Right hindlimb (tissue), 1 donor: ENCODE results near the gene DNASE2.
"Not testable (repeated sequence)": the region's sequence is repeated elsewhere in the genome, so short reads cannot be mapped to it uniquely, and the experiment has no call there.

Source experiments
- DNase-seq: peaks from one replicate; pipeline ENCODE4 v3.0.0-alpha.2; 2018

Gene DNASE2

DNA sequence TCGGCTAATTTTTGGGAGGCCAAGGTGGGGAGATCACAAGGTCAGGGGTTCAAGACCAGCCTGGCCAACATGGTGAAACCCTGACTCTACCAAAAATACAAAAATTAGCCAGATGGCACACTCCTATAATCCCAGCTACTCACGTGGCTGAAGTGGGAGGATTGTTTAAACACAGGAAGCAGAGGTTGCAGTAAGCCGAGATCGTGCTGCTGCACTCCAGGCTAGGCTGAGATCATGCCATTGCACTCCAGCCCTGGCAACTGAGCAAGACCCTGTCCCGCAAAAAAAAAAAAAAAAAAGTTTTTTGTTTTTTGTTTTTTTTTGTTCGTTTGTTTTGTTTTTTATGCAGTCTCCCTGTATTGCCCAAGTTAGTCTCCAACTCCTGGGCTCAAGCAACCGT, 21.7 kb downstream of the DNASE2 start:
- no peak for DNase-seq

DNA sequence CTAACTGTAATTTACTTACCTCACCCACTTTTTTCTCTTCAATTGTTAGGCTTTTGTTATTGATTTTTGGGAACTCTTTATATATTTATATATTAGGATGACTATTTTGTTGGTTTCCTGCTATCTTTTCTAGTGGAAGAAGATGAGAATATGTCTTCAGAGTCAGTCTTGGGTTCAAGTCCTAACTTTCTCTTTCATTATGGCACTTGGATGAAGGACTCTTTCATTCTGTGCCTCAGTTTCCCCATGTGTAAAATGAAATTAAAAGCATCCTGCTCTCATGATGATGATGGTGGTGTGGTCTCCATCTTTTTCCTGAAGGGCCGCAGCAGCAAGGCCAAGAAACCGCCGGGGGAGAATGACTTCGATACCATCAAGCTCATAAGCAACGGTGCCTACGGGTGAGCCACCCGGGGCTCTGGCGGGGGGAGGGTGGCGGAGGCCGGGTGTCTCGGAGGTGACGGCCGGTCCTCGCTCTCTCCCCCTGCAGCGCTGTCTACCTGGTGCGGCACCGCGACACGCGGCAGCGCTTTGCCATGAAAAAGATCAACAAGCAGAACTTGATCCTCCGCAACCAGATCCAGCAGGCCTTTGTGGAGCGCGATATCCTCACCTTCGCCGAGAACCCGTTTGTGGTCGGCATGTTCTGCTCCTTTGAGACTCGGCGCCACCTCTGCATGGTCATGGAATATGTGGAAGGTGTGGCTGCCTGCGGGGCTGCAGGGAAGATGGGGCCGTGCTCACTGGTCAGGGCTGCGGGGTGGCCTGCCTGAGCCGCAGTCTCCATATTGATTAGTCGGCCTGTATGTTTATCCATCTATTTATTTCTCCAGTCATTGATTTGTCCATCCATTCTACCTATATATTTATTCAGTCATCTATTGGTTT, 23.0 kb downstream of the DNASE2 start:
- DNase-seq, result no peak

DNA sequence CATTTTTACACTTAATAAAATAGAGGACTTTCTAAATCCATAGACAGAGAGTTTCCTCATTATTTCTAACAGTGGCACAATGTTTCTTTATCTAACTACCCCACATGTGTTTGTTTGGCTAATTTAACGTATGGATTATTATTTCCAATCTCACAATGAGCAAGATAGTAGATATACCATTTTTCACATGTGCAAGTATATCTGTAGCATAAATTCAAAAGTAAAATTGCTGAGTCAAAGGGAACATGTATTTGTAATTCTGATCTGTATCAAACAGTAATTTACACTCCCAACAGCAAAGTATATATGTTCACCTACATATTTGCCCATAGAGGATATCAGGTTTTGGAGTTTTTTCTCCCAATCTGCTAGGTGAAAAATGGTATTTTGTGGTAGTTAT, 24.6 kb downstream of the DNASE2 start:
- DNase-seq, result no peak

DNA sequence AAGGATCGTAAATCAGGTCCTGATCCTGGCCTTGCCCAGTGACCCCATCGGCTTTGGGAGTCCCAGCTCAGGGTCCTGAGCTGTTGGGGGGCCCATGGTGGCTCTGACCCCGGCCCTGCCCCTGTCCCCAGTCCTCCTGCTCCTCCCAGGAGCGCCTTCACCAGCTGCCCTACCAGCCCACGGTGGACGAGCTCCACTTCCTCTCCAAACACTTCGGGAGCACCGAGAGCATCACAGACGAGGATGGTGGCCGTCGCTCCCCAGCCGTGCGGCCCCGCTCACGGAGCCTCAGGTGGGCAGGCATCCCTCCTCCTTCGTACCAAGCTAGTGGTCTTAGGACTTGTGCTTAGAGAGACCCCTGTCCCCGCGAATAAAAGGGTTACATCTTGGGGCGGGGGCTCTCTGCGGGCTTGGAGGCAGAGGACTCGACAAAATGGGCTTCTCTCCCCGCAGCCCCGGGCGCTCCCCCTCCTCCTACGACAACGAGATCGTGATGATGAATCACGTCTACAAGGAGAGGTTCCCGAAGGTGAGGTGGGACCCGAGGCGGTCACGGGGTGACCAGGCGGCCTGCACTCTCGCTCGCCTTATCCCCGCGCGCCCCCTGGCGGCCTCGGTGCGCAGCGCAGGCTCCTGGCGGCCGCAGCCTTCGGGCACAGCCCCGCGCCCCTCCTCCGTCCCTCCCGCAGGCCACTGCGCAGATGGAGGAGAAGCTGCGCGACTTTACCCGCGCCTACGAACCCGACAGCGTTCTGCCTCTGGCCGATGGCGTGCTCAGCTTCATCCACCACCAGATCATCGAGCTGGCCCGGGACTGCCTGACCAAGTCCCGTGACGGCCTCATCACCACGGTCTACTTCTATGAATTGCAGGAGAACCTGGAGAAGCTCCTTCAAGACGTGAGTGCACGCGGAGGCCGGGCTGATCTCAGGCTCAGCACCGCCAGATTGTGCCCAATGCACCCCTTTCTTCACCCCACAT, 33.8 kb downstream of the DNASE2 start:
- peak; percentile 88 for DNase-seq

DNA sequence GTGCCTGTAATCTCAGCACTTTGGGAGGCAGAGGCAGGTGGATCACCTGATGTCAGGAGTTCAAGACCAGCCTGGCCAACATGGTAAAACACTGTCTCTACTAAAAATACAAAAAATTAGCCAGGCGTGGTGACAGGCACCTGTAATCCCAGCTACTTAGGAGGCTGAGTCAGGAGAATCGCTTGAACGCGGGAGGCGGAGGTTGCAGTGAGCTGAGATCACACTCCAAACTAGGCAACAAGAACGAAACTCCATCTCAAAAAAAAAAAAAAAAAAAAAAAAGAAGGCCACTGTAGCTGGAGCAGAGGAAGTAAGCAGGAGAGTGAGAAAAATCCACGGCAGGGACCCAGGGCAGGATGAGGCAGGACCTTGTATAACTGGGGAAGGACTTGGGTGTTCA, 34.6 kb downstream of the DNASE2 start:
- DNase-seq, result not testable (repeated sequence)

DNA sequence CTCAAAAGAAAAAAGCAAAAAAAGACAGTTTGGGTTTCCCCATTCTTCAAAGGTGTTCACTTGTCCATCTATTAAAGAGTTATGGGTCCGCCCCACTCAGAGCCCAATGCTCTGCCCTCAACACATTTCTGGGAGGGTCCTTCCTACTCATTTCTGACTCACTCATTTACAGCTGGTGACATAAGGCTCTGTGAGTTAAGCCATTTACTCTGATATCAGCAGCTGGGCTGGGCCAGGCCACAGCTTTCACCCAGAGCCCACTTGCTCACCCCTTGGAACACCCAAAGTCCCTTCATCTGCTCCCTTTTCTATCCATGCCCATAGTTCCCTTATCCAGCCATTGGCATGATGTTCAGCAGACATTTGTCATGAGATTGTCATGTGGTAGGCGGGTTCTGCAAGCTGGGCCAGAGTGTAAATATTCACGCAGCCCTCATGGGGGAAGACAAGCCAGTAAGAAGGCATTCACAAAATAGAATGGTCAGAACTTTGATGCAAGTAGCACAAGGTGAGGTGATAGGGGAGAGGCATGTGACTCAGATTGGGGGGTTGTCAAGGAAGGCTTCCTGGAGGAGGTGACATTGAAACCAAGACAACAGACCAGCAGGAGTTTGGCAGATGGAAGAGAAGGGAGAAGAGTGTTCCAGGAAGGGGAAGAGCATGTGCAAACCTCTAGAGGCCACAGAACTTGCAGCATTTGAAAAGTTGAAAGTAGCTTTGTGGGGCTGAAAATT, 37.1 kb downstream of the DNASE2 start:
- DNase-seq, result no peak

DNA sequence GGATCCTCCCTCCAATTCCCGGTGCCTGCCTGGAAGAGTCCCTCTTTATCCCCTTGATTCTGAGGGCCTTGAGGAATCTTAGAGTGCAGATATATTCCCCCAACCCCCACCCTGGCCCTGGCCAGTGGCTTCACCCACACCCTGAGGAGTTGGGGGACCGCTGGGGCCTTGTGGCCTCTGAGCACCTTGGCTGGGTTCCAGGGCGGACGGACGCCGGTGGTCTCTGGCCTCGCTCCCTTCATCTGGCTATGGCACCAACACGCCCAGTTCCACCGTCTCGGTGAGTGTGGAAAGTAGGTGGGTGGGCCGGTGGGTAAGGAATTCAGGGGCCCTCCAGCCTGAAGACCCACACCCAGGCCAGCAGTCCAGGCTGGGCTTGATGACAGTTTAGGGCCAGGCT, 37.9 kb downstream of the DNASE2 start:
- no peak for DNase-seq

DNA sequence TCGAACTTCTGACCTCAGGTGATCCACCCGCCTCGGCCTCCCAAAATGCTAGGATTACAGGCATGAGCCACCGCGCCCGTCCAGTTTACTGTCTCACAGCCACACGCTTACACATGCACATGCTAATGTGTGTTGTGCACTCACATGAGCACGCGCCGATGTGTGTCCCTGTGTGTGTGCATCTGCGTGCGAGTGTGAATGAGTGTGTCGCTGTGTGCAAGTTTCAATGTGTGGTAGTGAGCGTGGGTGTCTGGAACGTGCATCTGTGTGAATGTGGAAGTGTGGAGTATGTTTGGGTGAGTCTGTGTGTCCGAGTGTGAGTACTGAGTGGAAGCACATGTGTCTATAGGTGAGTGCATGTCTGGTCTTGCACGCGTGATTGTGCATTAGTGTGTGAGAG, 38.7 kb downstream of the DNASE2 start:
- no peak for DNase-seq

DNA sequence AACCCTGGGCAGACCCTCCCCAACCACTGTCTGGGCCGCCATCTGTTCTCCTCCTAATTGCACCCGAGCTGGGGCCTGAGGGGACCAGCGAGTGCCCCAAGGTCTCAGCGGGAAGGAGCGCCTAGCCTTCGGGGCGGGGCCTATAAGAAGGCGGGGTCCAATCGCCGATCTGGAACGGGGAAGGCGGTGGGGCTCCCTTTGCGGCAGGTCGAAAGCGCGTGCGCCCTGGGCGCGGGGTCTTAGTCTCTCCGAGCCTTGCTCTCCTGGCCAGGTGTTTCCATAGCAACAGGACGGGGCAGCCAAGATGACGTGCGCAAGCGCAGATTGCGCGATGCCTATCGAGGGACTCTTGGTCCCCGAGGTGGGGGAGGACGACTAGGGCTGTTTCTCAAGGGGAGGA, 40.2 kb downstream of the DNASE2 start:
- no peak for DNase-seq

DNA sequence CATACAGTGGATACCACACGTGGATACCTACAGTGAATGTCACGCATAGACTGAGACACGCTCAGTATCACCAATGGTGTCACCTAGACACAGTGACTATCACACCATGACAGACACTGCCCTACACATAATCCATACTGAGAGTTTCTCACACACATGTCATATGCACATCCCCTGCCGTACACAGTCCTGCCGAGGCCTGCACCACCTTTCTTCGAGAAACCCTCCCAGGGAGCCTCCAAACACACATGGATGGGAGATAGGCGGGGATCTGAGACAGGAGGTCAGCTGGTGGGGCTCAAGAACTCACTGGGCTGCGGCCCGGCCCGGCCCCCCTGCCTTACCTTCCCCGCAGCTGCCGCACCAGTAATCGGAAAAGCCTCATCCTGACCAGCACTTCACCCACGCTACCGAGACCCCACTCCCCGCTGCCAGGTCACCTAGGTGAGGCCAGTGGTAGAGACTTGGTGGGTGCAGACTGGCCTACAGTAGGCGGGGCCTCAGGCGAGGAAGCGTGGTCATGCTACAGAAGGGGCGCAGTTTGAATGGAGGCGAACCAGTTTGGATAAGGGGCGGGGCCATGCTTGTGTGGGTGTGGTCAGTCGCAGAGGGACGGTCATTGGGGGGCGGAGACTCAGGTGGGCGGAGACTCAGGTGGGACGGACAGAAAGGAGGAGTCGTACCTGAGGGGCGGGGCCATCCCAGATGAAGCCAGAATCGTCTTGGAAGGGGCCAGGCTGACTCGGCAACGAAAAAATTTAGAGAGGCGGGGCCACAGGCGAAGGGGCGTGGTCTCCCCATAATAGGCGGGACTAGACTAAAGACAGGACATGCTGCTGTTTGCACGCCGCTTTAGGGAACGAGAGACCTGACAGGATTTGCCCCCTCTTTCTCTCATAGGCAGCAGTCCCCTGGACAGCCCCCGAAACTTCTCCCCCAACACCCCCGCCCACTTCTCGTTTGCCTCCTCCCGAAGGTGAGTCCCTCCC, 40.9 kb downstream of the DNASE2 start:
- DNase-seq, result no peak

DNA sequence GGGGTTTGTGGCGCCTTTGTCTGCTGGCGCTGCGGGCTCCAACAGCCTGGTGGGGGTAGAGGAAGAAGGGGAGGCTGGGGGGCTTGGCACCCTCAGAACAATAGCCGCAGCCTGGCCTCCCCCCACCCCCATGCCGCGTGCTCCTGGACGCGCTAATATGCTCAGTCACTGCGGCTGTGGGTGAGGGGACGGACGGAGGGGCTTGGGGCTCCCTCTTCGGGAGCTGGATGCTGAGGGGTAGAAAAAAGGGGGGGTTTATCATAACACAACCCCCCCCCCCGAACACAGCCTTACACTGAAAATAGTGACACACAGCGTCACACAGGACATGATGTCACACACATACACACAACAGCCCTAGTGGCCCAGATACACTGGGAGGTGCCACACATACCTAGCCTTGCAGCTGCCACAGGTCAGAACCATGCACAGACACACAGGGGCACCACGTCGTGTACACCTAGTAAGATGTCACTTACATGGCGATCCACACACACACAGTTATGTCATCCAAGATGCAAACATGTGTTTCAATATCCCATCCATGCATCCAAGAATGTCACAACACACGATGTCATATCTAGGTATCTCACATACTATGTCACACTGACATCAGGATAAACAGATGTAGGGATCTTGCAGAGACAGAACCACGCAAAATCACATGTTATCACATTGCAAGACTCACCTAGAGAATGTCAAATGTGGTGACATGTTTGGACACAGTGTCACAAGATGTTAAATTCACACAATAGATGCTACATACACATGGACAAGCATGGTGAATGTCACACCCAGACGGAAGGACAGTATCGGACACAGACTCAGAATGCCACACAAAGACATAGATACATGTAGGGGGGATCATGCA, 42.1 kb downstream of the DNASE2 start:
- no peak for DNase-seq

DNA sequence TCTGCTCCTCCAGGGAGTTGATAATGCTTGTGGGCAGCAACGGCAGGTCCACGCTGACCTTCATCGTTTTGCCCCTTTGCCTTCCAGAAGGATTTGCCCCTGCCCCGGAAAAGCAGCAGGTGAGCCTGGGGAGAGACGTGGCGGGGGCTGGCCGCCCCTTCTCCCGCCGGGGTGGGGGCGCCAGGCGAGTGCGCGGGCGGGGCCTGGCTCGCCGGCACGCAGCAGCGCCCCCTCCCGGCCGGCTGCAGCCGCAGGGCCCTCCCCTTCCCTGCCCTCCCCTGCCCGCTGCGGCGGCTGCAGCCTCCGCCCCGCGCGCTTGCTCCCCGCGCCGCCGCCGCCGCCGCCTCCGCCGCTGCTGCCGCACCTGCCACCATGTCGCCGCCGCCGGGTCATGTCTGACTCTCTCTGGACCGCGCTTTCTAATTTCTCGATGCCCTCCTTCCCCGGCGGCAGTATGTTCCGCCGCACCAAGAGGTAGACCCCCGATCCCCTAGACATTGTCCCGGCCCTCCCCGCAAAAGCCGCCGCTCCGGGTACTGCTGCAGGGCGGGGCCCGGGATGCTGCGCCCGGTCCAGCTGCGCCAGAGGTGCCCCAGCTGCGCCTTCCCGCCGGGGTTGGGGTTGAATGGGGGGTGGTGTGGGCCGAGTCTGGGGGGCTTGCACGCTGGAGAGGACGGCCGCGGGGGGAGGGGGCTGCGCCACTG, 42.9 kb downstream of the DNASE2 start, which contains the start of gene MAST1:
Gene MAST1, plus strand, starts transcription at position 334 of the 704 bp plus-strand sequence. Its CDS starts 58 bp downstream, at position 392.
- no peak for DNase-seq

DNA sequence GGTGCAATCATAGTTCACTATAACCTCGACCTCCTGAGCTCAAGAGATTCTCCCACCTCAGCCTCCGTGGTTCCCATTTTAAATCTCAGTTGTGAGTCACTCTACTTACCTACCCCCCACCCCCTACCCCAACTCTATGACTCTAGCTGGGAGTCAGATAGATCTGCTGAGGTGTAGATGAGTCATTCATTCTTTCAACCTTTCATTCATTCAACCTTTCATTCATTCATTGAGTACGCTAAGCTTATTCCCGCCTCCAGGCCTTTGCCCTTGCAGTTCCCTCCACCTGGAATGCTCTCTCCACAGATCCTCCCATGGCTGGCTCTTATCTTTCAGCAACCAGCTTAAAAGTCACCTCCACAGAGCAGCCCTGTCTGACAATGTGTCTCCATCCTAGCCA, 44.0 kb downstream of the DNASE2 start:
- no peak for DNase-seq

DNA sequence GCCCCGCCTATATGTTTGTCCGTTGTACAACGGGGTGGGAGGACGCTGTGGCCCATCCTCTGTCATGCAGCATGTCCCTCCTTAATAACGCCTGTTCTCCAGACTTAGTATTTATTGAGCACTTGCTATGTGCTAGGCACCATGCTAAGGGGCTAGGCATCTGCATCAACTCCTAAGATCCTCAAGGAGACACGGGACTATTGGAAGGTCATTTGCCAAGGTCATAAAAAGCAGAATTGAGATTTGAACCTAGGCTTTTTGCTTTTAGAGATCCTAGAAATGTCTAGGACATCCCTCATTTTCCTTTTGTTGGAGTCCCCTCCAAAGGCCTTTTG, 44.8 kb downstream of the DNASE2 start:
- no peak for DNase-seq

DNA sequence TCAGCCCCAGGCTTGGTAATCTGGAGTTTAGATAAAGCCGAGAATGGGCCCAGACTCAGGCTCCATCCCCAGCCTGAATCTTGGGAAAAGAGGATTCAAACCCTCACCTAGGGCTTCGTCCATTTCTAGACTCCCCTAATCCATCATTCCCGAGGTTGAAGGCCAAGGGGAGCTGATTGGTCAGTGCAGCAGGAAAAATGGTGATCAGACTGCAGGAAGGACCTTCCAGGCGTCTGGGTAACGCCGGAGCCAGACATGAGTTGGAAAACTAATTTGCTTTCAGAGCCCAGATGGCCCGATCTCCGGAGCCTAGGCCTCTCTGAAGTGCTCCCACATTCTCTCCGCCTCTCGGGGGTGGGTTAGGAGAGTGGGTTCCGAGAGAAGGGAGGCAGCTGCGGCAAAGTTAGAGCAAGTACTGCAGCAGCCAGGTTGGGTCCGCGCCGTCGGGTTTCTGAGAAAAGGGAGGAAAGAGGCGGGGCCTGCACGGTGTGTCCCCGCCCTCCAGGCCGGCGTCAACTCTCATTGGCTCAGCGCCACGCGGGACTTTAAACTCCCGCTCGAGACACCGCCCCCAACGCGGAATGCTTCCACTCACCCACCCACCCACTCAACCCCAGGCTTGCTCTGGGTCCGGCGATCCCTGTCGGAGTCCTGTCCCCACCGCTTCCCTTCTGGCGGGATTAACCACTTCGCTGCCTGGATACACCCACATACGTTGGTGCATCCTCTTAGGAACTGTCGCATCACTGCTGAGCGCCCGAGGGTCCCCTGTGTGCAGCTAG, 46.1 kb downstream of the DNASE2 start:
- DNase-seq, result no peak

DNA sequence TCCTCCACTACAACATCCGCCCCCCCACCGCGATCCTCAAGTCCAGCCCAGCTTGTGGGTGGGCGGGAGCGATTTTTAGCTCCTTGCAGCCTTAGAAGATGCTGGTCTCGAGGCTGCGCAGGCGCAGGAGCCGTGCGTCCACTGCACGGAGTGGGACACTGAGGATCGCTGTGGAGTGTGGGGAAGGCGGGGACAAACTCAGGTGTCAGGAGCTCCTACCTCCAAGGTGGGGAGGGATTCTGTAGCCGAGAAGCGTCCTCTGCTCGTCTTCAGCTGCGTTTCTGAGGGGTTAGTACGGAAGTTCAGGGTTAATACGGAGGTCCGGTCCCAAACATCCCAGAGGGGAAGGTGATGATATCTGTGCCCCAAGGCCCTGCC, 46.7 kb downstream of the DNASE2 start, which contains the start of gene RTBDN:
Gene RTBDN, minus strand, starts transcription at position 14 of the 378 bp plus-strand sequence. CDS start 4,600 bp downstream, outside the sequence.
- no peak for DNase-seq

DNA sequence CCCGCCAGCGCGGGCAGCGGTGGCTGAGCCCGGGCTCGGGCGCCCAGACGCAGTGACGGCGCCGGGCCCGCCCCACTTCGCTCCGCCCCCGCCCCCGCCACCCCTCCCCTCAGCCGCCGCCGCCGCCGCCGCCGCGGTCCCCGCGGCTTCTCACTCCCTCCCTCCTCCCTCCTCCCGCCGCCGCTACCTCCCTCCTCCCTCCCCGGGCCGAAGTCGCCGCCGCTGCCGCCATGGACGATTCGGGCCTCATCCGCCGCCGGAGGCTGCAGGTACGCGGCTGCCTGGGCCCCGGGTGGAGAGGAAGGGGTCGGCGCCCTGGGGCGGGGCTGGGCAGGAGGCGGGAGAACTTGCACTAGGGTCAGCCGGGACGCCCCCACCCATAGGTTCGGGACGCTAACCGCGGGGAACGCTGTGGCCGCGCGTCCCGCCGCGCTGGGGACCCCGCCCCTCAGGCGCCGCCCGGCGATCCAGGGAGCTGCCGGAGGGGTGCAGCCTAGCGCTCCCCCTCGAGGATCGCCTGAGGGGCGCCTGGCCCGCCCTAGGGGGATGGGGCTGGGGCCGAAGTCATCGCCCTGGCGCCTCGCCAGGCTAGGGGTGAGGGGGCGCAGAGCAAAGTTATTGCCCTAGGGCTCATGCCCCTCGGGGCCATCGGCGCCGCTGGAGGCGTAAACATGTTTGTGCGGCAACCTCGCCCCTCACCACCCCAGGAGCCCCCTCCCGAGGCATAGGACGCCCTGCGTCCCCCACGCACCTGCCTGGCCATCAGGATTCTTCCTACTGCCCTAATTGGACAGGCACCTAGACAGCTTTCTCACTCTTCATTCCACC, 47.3 kb downstream of the DNASE2 start:
- DNase-seq, result no peak

DNA sequence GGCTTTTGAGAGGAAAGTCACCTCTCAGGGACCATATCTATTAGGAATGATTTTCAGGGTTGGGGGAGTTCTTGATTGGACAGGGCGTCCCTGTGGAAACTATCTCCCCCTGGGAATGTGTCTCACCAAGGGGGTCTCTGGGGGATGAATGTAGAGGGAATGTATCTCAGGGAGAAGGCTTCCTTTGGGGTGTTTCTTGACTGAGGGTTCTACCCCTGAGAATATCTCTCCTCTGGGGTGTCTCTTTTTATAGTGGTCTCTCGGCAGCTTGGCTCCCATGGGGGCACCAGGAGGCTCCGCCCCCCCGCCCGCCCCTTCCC, 47.9 kb downstream of the DNASE2 start:
- no peak for DNase-seq
